GM12801 (cell line): ENCODE measurements around the gene PPM1L.

ENCODE experiments used
- TF ChIP-seq, protein P1 (sequence below): IDR thresholded peaks from one replicate; pipeline ENCODE4 v1.5.1; 2011; ENCODE audit warnings: control low read depth; ENCODE audit not compliant: insufficient read length; ENCODE audit errors: extremely low read depth

PPM1L gene

DNA sequence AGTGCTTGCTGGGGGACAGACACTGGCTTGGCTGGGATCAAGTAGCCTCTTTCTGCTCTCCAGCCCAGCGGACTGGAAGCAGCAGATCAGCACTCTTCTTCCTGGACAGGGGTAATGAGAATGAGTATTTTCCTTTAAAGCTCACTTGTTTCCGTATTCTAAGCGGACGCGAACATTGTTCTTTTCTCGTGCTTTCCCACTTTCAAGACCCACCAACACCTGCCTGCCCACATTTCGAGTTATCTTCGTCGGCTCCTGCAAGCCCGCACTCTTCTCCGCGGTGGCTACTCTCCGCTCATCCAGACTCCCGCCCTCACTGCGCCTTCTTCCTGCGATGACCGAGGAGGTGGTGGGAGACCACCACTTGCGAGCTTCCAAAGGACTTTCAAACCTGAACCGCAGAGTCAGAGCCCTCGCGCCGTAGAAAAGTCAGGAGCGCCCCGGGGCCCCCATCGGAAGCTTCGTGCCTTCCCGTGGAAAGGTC lies 1.6 kb upstream of the PPM1L start:
- TF ChIP-seq, protein P1, sequence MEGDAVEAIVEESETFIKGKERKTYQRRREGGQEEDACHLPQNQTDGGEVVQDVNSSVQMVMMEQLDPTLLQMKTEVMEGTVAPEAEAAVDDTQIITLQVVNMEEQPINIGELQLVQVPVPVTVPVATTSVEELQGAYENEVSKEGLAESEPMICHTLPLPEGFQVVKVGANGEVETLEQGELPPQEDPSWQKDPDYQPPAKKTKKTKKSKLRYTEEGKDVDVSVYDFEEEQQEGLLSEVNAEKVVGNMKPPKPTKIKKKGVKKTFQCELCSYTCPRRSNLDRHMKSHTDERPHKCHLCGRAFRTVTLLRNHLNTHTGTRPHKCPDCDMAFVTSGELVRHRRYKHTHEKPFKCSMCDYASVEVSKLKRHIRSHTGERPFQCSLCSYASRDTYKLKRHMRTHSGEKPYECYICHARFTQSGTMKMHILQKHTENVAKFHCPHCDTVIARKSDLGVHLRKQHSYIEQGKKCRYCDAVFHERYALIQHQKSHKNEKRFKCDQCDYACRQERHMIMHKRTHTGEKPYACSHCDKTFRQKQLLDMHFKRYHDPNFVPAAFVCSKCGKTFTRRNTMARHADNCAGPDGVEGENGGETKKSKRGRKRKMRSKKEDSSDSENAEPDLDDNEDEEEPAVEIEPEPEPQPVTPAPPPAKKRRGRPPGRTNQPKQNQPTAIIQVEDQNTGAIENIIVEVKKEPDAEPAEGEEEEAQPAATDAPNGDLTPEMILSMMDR = no peak

DNA sequence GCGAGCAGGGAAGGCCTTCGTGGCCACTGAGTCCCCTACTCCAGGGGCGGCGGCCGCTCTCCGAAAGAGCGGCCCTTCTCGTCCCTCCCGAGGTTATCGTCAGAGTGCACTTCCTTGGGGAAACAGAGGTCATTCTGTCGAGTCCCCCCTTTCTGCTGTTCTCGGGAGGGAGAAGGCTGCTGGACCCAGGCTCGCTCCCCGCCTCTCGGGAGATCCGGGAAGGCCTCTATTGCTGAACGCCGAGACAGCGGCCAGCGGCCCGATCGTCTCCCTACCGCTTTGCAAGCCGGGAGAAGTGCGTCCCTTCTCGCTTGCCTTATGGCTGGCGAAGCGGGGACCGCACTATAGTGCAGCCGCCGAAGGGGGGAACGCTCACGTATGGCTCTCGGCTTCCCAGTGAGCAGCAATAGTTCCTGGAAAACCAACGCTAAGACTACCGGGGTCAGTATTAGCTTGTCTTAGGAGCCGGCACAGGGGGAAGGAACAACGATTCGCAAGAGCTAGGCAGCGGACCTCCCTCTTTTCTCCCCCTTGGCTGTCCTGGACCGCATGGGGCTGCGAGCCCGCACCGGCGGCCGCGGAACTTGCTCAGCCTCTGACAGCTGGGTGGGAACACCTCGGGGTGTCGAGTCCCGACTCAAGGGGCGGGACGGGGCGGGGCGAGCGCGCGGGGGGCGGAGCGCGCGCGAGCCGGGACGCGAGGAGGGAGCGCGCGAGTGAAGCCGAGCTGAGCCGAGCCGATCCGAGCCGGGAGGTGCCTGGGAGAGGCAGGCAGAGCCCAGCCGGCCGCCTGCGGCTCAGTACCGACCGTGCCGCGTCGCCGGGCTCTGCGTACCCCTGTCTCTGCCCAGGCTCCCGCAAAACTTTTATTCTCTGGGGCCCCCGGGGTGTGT lies 930 bp upstream of the PPM1L start:
- TF ChIP-seq, protein P1 = no peak

DNA sequence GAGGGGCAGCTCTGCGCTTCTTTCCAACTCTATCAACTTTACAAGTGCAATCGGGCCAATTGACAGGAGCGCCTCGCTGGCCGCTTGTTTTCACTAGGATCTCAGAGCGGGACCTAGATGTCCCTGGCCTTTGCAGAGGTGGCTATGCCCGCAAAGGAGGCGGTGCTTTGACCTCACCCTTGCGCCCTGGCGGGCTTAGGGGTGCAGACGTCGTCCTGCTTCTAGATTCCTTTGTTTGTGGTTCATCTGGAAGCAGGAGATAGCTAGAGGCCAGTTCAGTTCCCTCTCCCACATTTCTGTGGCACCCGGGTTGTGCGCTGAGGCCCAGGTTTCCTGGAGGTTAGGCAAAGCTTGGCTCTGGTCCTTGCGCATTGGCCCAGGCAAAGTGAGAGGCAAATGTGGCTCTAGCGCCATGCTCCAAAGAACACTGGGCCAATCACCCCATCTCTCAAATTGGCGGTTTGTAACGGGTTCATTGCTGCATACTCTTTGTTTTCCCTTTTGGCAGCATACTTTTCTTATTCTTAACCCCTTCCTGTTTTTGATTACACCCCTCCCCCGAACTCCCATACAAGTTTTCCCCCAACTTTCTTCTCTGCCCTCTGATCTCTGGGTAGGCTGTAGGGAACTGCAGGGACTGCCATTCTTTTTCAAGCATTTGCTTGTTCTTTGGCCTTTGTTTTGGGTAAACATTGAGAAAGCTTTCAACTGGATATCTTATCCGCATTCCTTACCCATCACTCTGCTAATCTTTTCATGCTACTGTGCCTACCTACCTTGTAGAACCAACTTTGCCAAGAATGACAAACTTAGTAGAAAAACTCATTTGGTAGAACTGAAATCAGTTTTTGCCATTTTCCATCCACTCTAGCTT lies 1.4 kb downstream of the PPM1L start:
- TF ChIP-seq, protein P1 = no peak

DNA sequence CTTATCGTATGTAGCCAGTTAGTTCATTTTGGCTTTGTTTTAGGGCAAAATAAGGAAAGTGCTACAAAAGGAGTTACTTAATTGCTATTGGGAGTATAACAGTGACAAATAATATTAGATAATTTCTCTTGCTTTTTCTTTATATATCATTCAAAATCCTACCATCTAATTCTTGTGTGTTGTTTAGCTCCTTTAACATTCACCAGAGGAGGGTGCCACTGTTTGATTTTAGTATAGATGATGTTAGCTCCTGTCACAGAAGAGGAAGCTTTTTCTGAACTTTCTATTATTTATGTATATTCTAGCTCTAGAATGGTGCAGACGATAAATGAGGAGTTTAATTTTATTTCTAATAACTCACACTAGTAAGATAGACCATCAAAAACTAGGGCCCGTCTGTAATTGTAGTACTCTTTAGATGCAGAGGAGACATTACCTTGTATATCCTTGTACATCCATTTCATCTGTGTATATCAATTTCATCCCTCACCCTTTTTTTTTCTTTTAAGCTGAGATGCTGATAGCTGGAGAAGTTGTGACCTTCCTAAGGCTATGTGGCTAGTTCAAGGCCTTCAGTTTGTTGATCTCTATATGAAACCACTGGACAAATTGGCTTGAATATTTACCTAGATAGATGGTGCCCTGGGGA lies 3.0 kb downstream of the PPM1L start:
- TF ChIP-seq, protein P1 = no peak

DNA sequence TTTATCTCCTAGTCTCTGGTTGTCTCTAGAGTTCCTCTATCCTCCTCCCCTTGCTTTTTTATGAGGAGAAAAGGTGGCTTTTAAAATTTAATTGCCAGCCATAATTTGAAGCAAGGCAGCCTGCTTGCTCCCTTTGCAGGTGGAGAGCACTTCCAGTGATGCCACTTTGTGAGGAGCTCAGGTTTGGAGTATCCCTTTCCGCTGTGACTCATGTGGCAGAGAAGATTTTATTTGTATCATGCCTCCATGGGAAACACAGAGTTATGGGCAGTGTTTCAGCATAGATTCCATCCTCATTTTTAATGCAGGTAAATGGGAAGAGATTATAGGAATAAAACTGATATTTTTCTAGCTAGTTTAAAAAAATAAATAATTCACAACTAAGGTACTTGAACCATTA lies 7.0 kb downstream of the PPM1L start:
- TF ChIP-seq, protein P1 = no peak

DNA sequence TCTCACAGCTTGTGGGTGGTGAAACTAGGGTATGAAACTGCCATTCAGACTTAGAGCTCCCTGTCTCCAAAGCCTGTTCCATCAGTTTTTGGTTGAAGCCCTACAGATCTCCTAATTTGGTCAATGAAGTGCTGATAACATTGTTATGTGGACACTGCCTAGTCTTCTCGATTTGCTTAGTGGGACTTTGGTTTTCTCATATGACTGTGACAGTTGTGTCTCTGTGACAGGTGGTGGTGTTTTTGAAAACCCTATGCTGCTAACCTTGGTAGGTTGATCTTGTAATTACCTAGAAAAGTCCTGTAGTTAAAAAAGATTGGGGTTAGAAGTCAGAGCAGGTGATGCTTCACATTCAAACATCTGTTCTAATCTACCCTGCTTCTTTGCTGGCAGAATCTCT lies 9.2 kb downstream of the PPM1L start:
- TF ChIP-seq, protein P1 = no peak

DNA sequence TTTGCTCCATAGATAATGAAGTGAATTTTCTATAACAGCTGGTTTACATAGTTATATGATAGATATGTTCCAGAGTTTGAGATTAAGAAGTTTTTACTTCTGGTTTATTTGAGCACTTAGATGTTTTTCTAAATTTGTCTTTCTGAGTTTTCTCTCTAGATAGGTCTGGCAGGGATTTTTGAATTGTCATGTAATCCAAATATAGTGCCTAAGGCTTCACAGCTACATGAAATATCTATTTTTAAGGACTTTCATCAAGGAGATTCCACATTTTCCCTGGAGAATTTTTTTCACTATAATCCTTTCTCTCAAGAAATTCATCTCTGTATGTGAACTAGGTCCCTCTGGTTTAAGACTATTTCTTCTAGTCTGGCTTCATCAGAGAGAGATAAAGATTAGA lies 12.0 kb downstream of the PPM1L start:
- TF ChIP-seq, protein P1 = no peak
